AG08395 (cell line): Measurements from ENCODE around the gene TRIM2.
A peak's percentile ranks its signal among the peaks of the same experiment; 100 is the strongest.

Source experiments
- DNase-seq: peaks from one replicate; pipeline ENCODE4 v3.0.0; 2012; ENCODE audit warnings: mixed read lengths, low spot score

TRIM2 gene

GRCh38 chr4:153276971-153277370 lies 72.7 kb downstream of the TRIM2 start:
- DNase-seq = no peak

- no peak for DNase-seq
Observed at GRCh38 chr4:153281476-153281875, 77.2 kb downstream of the TRIM2 start.

- no peak for DNase-seq
Observed at GRCh38 chr4:153282023-153282422, 77.8 kb downstream of the TRIM2 start.

DNA sequence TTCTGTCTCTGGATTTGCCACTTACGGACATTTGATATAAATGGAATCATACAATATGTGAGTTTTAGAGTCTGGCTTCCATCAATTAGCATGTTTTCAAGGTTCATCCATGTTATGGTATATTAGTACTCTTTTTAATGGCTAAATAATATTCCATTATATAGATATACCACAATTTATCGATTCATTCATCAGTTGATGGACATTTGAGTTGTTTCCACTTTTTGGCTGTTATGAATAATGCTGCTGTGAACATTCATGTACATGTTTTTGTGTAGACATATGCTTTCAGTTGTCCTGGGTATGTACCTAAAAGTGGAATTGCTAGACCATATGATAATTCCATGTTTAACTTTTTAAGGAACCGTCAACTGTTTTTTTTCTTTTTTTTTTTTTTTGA lies 79.0 kb downstream of the TRIM2 start:
- no peak for DNase-seq

- DNase-seq = no peak
Observed at GRCh38 chr4:153290134-153290533, 85.9 kb downstream of the TRIM2 start.

DNA sequence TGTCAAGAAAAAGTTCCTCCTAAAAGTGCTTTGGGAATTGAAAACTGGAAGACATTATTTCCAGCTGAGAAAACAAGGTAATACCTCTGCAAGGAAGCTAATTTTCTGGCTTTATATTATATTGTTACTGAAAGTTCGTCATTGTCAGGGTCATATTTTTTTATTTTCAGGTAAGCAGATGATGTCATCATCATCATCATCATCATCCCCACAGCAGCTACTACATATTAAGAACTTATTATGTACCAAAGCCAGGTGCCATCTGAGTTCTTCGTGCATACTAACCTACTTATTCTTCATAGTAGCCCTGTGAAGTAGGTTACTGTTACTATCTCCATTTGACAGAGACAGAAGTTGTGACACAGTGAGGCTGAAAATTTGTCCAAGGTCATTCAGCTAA lies 87.3 kb downstream of the TRIM2 start:
- DNase-seq = no peak

DNA sequence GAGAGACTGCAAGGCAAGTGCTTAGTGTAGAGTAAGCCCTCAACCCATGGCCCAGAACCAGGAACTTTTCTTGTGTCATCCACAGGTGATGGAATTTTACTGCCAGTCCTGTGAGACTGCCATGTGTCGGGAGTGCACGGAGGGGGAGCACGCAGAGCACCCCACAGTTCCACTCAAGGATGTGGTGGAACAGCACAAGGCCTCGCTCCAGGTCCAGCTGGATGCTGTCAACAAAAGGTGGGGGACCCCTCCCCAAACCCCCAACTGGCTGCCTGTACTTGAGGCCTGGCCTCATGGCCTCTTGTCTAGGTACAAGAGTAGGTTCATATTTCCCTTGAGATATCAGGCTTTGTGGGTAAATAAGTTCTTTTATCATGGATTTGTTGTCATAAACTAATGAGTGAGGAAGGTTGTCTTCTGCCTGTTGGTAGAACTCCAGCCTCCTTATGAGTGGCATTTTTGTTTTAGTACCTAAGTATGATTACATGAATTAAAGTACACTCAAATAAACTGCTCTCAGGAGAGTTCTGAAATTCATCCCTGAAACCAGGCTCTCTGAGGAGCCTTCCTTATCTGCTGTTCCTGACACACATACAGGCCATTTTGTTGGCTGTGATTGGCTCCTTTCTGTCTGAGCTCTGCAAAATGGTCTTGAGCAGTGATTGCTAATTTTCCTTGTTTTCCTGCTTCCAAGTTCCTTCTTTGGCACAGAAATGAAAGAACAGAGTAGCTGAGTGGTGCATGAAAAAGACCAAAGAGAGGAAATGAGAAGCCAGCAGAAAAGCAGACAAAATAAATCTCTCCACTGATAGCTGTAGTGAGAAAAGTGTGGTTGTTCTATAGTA lies 88.9 kb downstream of the TRIM2 start:
- no peak for DNase-seq

DNA sequence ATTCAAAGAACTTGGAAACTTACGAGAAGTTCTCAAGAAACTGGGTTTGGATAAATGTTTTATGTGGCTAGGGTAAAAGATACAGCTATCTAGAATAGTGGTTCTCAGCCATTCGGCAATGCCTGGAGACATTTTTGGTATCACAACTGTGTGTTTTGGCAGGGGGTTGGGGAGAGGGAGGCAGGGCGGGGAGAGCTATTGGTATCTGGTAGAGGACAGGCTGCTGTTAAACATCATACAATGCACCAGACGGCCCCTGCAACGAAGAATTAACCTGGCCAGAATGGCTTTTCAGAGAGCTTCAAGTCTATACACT lies 89.5 kb downstream of the TRIM2 start:
- DNase-seq = no peak

GRCh38 chr4:153294631-153295030 lies 90.4 kb downstream of the TRIM2 start:
- DNase-seq = peak; percentile 14

DNA sequence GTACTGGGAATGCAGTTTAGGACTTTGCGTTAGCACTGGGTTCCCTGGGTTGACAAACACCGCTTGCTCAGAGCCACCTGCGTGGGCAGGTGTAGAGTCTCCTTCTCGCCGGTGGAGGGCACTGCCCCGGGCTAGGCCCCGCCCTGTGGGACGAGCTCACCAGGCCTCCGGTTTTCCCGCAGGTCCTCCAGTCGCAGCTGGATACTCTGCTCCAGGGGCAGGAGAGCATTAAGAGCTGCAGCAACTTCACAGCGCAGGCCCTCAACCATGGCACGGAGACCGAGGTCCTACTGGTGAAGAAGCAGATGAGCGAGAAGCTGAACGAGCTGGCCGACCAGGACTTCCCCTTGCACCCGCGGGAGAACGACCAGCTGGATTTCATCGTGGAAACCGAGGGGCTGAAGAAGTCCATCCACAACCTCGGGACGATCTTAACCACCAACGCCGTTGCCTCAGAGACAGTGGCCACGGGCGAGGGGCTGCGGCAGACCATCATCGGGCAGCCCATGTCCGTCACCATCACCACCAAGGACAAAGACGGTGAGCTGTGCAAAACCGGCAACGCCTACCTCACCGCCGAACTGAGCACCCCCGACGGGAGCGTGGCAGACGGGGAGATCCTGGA lies 91.0 kb downstream of the TRIM2 start:
- no peak for DNase-seq

DNA sequence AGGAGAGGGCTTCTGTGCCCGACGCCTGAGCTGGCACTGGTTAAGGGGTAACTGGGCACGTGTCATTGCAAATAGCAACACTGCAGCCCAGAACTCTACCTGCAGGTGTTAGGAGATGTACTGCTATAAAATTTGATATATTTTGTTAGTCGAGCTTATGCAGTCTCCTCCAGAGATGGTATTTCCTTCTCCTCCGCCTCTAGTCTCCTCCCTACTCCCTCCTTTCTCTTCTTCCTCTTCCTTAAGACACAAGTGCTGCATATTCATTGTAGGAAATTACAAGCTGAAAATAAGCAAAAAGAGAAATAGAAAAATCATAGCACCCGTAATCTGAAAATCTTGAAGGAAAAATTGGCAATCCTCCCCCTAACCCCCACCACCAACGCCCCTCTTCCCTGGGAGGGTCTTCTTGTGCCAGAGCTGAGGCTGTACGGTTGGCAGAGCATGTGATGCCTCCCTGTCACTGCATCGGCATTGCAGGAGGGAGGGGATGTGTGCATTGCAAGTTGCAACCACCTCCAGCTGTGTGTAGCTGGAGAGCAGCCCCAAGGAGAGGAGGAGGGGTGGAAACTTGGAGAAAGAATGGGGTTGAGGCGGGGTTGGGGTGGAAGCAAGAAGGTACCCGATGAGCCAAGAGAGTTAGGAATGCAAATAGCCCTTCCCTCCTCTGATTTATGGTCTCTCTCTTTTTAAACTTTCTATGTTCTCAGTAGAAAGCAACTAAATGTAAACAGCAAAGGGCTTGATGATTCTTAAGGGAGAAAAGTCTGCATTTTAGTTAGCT lies 92.0 kb downstream of the TRIM2 start:
- peak; percentile 87 for DNase-seq

DNA sequence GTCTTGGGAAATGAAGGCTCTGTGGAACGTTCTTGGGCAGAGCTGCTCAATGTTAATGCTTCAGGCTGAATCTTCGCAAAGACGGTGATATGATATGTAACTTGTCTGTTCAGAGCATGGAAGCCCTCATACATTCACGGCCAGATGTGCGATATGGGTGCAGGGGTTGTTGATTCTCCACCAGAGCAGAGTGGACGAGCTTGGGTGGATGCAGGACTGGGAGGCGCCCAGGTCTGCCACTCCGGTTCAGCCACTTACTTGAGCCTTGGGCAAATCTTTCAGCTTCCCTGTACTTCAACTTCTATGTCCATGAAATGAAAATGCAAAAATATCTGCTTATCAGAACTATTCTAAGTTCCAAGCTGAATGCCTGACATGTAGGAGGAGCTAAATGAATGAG lies 92.9 kb downstream of the TRIM2 start:
- DNase-seq = no peak

GRCh38 chr4:153310793-153311192 lies 106.5 kb downstream of the TRIM2 start:
- DNase-seq = no peak

- DNase-seq = no peak
Observed at GRCh38 chr4:153314915-153315314, 110.7 kb downstream of the TRIM2 start.

- DNase-seq = peak; percentile 64
Observed at GRCh38 chr4:153318696-153319320, 114.6 kb downstream of the TRIM2 start.

GRCh38 chr4:153322791-153323190 lies 118.5 kb downstream of the TRIM2 start:
- DNase-seq = peak; percentile 21

DNA sequence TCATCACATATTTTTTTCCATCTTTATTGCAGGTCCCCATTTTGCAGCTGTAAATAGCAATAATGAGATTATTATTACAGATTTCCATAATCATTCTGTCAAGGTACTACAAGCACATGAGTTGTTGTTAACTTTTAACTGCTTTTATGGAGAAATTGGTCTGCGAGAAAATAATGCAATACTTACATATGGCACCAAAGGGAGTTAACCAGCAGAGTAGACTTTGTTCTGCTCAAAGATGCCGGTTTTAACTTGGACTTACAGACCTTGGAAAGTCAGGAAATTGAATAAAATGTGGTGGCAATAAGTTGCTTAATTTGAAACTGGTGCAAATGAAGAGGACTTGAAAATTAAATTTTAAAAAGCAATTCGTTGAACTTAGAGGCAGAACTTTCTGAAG lies 119.8 kb downstream of the TRIM2 start:
- no peak for DNase-seq

GRCh38 chr4:153325558-153325957 lies 121.3 kb downstream of the TRIM2 start:
- DNase-seq = no peak

GRCh38 chr4:153326513-153326912 lies 122.3 kb downstream of the TRIM2 start:
- DNase-seq = no peak

- DNase-seq = no peak
Observed at GRCh38 chr4:153327247-153327646, 123.0 kb downstream of the TRIM2 start.

- no peak for DNase-seq
Observed at GRCh38 chr4:153332936-153333335, 128.7 kb downstream of the TRIM2 start.

GRCh38 chr4:153333874-153334273 lies 129.6 kb downstream of the TRIM2 start:
- no peak for DNase-seq

DNA sequence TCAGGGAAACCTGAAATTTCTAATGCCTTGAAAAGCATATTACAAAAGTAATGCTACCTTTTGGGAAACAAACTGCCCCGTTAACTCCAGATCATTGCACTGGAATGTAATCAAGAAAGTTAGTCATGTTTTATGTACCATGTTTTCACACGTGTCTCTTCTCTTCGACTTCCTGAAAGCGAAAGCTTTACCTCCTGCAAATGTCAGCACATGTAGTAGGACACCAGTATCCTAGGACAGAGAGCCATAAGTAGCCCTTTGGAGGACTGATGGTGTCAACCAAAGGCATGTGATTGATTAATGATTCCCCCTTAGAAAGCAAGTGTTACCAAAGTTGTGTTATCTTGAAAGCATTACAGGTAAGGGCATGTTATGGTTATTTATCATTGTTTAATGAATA lies 131.4 kb downstream of the TRIM2 start:
- no peak for DNase-seq
